ENCODE results near the gene LSG1.
"Not testable (repeated sequence)": the region's sequence is repeated elsewhere in the genome, so short reads cannot be mapped to it uniquely, and the experiment has no call there.

Gene LSG1

GRCh38 chr3:194619741-194620140, 52.2 kb downstream of the LSG1 start:
- no peak for DNase-seq (ENCODE audit: low read depth in 2 of 2, low spot score in 1 of 2)

- no peak for DNase-seq (ENCODE audit: low read depth in 2 of 2, low spot score in 1 of 2)
Measured at GRCh38 chr3:194618858-194619608, 53.0 kb downstream of the LSG1 start.

GRCh38 chr3:194617827-194618226, 54.2 kb downstream of the LSG1 start:
- no peak for DNase-seq (ENCODE audit: low read depth in 2 of 2, low spot score in 1 of 2)

- no peak for DNase-seq (ENCODE audit: low read depth in 2 of 2, low spot score in 1 of 2)
Measured at GRCh38 chr3:194617143-194617671, 54.8 kb downstream of the LSG1 start.

GRCh38 chr3:194615226-194615625, 56.8 kb downstream of the LSG1 start:
- no peak for DNase-seq (ENCODE audit: low read depth in 2 of 2, low spot score in 1 of 2)

- DNase-seq (ENCODE audit: low read depth in 2 of 2, low spot score in 1 of 2), result no peak
Measured at GRCh38 chr3:194612221-194612620, 59.8 kb downstream of the LSG1 start.

- DNase-seq (ENCODE audit: low read depth in 2 of 2, low spot score in 1 of 2), result no peak
Measured at GRCh38 chr3:194610689-194611088, 61.3 kb downstream of the LSG1 start.

- no peak for DNase-seq (ENCODE audit: low read depth in 2 of 2, low spot score in 1 of 2)
Measured at GRCh38 chr3:194609601-194610000, 62.4 kb downstream of the LSG1 start.

GRCh38 chr3:194608981-194609380, 63.0 kb downstream of the LSG1 start:
- no peak for DNase-seq (ENCODE audit: low read depth in 2 of 2, low spot score in 1 of 2)

GRCh38 chr3:194607592-194608389, 64.2 kb downstream of the LSG1 start:
- DNase-seq (ENCODE audit: low read depth in 2 of 2, low spot score in 1 of 2), result no peak

- DNase-seq (ENCODE audit: low read depth in 2 of 2, low spot score in 1 of 2), result no peak
Measured at GRCh38 chr3:194606941-194607340, 65.0 kb downstream of the LSG1 start.

- DNase-seq (ENCODE audit: low read depth in 2 of 2, low spot score in 1 of 2), result no peak
Measured at GRCh38 chr3:194606163-194606562, 65.8 kb downstream of the LSG1 start.

- not testable (repeated sequence) for DNase-seq (ENCODE audit: low read depth in 2 of 2, low spot score in 1 of 2)
Measured at GRCh38 chr3:194605314-194605713, 66.7 kb downstream of the LSG1 start.

GRCh38 chr3:194604837-194605236, 67.2 kb downstream of the LSG1 start:
- no peak for DNase-seq (ENCODE audit: low read depth in 2 of 2, low spot score in 1 of 2)

GRCh38 chr3:194604126-194604525, 67.9 kb downstream of the LSG1 start:
- no peak for DNase-seq (ENCODE audit: low read depth in 2 of 2, low spot score in 1 of 2)

GRCh38 chr3:194602669-194603171, 69.3 kb downstream of the LSG1 start:
- no peak for DNase-seq (ENCODE audit: low read depth in 2 of 2, low spot score in 1 of 2)

- no peak for DNase-seq (ENCODE audit: low read depth in 2 of 2, low spot score in 1 of 2)
Measured at GRCh38 chr3:194598771-194599557, 73.0 kb downstream of the LSG1 start.

GRCh38 chr3:194596906-194597305, 75.1 kb downstream of the LSG1 start:
- DNase-seq (ENCODE audit: low read depth in 2 of 2, low spot score in 1 of 2), result no peak

GRCh38 chr3:194592798-194593752, 78.9 kb downstream of the LSG1 start:
- no peak for DNase-seq (ENCODE audit: low read depth in 2 of 2, low spot score in 1 of 2)
